Stimulated activated CD4-positive, alpha-beta T cell treated with anti-CD3 and anti-CD28 coated beads, Interleukin-1b, Interleukin-23, amount 100 ng/mL, for 4 hours (primary cell): Measurements from ENCODE around the gene GRM4.
"Not testable (repeated sequence)": the region's sequence is repeated elsewhere in the genome, so short reads cannot be mapped to it uniquely, and the experiment has no call there.

Experiments used
- DNase-seq, 2 donors: peaks; one replicate each; pipeline ENCODE4 v3.0.0-alpha.2; 2020; ENCODE audit warnings: low read depth in 2 of 2

The GRM4 gene

DNA sequence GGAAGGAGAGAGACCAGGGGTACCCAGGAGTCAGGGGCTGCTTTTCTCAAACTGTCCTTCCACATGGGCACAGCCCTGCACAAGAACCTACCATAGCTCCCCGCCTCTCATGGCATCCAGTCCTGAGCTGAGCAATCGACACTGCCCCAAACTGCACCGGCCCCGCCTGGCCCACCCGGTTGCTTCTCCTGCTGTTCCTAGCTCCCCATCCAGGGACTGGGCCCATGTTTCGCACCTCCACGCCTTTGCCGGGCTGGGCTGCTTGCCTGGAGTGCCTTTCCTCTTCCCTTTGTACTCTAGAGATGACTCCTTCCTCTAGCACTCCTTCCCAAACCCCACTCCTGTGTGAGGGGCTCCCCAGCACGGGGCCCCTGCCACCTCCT lies 123.0 kb downstream of the GRM4 start:
- DNase-seq: no peak

DNA sequence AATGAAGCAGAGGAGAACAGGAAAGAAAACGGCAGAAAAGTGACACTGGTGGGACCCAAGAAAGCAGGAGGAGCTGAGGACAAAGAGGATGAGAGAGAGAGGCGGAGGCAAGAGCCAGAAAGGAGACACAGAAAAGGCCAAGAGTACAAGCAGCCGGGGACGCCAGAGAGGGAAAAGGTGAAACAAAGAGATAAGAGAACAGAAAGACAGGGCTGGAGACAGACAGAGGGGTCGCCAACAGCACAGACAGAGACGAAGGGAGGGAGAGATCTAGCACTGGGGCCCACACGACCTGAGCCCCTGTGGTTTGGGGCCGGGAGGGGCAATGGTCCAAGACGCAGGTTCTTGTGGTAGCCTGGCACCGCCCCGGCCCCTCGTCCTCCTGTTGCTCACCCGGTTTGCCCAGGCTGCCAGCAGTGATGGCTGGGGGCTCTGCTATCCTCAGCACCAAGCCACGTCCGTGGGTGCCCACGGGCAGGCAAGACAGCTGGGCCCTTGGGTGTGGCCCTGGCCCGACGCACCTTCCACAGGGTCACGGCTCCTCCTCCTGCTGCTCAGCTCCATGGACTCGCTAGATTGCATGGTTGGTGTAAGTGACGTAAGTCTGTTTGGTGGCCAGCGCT lies 123.5 kb downstream of the GRM4 start:
- DNase-seq: no peak

DNA sequence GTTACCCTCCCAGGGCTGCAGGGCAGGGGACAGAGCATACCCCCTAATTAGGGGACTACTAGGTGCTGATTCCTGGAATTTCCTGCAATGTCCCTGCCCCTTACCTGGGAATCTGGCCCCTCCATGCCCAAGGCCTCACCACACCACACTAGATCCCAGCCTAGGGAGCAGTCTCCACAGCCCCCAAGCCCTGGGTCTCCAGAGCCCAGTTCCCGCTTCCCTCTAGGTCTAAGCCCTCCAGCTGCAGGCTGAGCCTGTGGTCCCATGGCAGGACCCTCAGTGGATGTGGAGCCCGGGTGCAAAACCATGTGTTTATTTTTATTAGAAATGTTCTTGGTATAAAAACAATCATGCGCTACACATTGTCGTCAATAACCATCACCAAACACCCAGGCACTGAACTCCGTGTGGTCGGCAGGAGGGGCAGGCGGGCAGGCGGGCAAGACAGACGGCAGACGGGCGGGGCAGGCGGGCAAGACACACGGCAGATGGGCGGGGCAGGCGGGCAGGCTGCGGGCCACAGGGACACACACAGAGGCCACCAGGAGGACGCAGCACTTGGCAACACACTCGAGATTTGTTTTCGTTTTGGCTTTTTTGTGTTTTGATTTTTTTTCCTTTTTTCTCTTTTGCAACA lies 124.2 kb downstream of the GRM4 start:
- no peak for DNase-seq

DNA sequence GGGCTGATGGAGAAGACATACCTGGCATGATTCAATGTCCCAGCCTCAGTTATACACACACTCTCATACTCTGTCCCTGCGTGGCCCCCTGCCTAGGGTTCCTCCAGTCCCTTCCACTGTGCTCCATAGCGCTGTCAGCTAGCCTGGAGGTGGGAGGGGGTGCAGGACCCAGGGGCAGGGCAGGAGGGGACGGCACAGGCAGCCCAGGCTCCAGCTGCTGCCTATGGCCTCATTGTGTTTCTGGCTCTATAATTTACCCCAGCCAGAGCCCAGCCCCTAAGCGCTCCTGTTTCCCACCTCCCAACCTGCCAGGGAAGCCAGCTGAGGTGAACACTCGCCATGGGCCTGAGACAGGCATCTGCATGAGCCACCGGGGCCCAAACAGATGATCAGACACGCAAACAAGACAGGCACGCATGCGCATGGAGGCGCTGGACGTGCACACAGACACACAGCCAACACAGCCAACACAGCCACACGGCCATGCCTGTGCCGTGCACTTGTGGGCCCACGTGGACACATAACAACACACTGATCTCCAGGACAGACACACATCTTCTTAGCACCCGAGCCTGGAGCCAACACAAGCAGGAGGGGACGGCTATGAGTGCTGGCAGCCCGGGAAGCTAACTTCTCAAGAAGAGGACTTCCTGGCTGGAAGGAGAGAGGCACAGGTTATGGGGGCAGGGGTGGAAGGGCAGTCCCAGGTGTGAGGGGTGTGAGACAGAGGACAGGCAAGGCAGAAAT lies 124.9 kb downstream of the GRM4 start:
- no peak for DNase-seq

DNA sequence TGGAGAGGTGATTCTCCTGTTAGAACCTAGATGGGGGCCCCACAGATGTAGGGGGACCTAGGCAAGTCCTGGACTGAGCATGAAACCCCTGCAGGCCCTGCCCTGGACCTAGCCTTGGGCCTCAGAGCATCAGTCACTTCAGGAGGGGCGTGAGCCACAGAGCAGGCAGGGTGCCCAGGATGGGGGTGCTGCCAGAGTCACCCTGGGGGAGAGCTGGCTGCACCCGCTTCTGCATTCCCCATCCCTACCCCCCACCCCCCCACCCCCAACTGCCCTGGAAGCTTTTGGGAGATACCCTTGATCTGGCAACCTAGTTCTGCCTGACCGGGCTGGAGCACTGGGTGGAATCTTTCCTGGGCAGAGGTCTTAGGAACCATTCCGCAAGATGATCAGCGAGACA lies 125.6 kb downstream of the GRM4 start:
- DNase-seq: no peak

DNA sequence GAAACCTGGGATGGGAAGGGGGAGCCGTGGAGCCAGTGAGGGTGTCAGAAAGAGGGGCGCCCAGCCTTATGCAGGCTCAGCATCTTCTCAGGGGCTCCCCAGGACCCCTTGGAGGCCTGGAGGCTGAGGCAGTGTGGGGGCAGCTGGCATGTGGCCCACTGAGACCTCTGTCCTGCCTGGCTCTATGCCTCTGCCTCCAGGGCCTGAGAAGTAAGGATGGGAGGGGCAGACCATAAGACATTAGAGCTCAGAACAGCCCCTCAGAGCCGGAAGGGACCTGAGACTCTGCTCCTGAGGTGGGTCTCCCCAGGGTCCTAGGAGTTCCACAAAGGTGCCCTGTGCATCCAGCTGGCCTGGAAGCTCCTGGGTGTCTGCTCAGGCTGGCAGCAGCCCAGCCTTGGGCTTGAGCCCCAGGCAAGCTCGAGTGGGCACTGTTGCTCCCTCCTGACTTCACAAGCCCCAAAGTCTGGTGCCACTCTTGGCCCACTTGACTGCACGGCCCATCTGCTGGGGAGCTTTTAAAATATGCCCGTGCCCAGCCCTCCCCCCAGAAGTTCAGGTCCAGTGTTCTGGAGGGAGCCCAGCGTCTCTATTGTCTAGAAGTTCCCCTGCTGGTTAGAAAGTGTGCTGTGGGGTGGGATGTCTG lies 126.8 kb downstream of the GRM4 start:
- no peak for DNase-seq

DNA sequence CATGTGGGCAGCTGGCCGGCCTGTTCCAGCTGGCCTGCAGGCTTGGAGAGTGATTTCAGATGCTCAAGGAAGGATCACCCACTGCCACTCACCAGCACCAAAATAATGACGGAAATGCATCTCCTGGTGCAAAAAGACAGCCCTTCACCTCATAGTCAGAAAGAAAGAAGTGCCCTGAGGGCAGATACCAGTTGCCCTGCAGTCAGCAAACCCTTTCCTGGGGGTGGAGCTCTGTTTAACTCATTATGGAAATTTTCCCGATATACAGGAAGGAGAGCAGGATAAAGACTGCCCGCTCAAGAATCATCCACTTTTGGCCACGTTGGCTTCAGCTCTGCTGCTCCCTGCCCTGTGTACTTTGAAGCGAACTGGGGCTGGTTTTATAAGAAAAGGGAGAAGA lies 127.9 kb downstream of the GRM4 start:
- DNase-seq: no peak

DNA sequence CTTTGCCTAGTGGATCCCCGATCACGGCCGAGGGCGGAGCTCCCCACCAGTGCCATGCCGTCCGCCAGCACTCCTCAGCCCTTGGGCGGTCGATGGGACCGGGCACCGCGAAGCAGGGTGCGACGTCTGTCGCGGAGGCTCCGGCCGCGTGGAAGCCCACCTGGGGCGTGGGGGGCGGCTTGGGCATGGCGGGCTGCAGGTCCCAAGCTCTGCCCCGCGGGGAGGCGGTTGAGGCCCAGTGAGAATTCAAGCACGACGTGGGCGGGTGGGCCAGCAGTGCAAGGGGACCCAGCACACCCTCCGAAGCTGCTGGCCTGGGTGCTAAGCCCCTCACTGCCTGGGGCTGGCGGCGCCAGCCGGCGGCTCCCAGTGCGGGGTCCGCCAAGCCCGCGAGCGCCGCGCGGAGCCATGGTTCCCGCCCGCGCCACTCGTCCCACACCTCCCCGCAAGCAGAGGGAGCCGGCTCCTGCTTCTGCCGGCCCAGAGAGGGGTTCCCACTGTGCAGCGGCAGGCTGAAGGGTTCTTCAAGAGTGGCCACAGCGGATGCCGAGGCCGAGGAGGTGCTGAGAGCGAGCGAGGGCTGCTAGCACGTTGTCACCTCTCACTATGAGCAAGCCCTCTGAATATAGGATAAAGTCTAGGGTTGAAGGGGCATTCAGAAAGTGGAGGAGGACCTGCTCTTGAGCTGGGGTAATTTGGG lies 128.6 kb downstream of the GRM4 start:
- no peak for DNase-seq

DNA sequence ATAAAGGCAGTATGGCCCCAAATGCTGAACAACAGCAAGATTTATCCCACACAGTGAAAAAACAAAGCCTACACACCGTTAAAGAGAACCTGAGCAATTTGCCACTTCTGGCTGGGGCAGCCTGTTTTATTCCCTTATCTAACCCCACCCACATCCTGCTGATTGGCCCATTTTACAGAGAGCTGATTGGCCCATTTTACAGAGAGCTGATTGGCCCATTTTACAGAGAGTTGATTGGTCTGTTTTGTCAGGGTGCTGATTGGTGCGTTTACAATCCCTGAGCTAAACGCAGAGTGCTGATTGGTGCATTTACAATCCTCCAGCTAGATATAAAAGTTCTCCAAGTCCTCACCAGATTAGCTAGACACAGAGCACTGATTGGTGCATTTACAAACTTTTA lies 129.3 kb downstream of the GRM4 start:
- not testable (repeated sequence) for DNase-seq

DNA sequence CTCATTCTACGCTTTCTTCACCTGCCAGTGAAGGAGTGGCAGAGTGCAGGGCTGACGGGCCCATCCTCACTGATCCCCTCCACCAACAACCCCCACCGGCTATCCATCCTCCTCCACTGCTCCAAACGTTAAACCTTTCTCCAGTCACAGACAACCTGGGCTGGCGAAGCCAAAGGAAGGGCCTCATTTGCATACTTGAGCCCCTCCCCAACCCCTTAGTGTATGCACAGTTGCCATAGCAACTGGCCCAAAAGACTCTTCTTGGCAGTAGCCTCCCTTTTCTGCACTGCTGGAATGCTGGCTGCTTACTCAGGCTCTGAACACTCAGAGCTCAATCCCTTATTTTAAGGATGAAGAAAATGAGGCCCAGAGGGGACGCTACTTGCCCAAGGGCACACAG lies 130.3 kb downstream of the GRM4 start:
- DNase-seq: no peak

DNA sequence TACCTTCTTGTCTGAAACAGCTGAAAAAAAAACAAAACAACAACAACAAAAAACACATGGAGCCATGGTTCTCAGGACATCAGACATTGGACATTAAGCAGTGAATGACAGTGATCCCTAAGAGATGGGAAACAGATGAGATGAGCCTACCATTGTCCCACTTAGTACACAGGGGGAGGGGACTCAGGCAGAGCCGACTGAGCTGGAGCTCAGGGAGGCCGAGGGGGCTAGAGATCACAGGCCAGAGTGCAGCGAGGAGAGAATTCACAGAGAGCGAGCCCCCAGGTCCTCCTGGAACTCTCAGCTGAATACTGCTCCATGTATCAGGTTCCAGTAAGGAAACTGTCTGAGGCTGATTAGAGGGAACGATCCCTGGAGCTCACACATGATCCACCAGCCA lies 134.6 kb downstream of the GRM4 start:
- DNase-seq: no peak

DNA sequence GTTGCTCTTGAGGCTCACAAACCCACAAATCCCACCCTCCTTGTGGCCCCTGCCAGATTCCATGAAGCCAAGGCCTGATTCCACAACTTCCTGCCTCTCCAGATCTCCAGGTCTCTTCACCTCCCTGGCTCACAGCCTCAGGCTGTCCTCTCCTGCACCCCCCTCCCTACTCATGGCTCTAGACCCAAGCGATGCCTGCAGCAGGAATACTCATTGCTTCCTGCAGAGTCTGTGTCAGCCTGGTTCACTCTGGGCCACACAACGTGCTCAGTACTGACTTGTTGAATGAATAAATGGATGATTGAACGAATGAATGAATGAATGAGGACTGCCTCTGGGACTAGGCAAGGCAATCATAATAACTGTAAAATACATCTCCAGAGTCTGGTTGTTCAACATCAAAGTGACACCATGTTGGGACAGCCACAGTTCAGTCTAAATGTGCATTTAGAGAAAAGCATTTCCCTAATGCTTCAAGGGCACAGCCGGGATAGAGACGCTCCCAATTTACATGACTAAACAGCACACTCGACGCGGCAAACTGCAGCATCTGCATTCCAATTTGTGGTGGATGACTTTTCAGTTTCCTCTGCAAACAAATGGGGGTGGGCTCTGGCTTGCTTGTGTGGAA lies 139.9 kb downstream of the GRM4 start:
- DNase-seq: no peak

DNA sequence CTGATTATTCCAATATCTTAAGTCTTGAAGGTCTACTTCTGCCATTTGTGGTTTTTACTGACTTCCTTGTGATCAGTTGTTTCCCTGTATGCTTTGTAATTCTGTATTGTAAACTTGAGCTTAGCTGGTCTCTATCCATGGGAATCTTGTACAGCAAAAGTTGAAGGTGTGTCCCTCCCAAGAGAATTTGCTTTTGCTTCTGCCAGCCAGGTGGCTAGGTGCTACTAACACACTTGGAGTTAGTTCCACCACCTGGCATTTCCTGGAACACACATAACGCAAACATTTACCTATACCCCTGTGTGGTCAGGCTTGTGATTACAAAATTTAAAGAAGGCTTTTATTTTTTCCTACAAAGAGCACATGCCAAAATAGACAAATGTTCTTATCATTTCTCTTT lies 141.2 kb downstream of the GRM4 start:
- DNase-seq: no peak

DNA sequence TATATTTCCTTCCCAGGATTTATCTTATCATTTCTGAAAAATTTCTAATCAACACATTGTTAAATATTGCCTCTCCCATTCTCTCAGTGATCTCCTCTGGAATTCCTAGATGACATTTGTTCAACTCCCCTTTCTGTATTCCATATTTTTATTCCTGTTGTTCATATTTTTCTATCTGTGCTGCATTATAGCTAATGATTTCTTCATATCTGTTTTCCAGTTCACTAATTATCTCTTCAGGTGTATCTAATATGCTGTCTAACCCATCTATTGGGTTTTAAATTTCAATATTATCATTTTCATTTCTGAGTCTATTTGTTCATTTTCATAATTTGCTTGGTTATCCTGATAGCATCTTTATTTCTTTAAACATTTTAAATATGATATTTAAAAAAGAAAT lies 141.9 kb downstream of the GRM4 start:
- no peak for DNase-seq

DNA sequence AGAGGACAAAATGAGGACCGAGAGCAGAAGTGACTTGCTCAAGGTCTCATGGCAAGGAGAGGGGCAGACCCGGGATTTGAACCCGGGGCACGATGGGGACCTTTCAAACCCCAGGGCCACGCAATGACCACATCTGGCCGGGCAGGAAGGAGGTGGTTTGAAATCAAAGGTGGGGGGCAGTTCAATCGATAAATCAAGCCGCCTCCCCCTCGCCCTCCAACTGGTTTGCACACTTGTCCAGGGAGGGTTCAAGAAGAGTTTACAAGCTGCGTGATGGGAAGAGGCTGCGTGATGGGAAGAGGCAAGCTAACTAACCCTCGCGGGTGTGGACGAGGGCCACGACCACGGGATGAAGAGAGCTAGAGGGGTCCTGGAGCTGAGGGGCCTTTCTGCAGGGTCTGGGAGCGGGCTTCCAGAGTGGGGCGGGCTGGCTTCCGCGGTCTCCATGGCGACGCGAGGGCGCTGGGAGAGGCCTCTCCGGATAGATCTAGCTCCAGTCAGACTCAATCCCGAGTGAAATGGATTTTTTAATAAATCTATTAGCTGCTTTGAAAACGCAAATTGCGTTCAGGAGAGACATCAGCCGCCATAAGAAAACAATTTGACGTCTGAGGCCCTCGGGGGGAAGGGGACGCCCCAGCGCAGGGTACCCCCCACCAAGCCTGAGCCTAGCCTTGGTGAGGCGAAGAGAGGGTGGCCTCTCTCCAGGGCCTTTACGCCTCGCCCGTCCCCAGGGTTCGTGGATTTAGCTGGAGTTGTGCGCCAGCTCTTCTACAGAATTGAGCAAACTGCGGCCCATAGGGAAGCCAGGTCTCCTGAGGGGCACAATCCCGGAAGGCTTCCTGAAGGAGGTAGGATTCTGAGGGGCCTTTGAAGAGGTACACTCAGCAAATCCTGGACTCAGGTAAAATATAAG lies 143.9 kb downstream of the GRM4 start:
- DNase-seq: no peak

DNA sequence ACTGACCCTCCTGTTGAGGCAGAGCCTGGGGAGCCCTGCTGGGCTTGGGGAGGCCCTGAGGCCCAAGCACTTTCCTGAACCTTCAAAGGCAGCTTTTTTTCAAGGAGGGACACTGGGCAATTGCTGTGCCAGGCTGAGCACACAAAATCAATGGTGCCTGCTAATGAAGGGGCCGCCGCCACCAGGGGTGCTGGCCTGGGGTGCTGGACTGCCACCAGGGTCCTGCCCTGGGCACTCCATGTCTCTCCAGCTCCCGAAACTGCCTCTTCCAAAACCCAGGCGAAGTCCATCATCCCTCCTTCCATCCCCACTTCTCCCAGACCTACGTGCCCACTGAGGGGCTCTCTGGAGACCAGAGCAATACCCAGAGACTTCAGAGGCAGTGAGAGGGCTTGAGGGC lies 145.6 kb downstream of the GRM4 start:
- no peak for DNase-seq

DNA sequence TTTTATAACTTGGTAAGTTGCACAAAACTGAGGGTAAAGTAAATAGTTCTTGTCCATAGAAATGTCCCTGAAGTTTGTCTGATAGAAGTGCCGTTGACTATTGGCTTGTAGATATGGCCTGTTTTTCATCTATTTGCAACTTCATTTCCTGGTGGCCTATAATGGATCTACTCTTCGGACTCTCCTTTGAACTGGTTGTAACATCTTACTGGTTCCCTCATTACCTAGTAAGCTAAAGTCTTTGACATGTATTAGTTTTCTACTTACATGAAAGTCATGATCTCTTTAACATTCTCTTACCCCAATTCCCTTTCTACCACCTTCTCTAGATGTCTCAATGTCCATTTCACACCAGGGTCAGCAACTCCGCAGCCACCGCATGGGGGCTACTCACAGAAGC lies 146.3 kb downstream of the GRM4 start:
- DNase-seq: no peak

DNA sequence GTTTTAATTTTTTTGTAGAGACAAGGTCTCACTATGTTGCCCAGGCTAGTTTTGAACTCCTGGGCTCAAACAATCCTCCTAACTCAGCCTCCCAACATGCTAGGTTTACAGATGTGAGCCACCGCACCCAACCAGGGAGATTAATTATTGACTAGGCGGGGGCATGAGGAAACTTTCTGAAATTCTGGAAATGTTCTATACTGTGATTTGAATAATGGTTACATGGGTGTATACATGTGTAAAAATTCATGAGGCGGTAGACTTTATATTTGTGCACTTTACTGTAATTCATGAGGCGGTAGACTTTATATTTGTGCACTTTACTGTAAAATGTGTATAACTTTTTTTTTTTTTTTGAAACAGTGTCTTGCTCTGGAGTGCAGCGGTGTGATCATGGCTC lies 147.2 kb downstream of the GRM4 start:
- DNase-seq: no peak

DNA sequence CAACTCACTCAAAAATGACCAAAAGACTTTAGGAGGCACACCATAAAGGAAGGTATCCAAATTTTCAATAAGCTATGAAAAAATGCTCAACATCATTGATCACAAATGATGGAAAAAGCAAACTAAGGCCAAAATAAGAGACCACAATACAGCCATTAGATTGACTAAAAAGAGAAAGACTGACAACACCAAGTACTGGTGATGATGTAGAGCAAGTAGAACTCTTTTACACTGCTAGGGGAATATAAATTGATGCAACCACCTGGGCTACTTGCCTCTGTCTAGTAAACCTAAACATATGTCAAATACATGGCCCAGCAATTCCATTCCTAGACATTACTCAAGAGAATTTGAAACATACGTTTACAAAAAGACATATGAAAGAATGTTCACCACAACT lies 148.6 kb downstream of the GRM4 start:
- no peak for DNase-seq

DNA sequence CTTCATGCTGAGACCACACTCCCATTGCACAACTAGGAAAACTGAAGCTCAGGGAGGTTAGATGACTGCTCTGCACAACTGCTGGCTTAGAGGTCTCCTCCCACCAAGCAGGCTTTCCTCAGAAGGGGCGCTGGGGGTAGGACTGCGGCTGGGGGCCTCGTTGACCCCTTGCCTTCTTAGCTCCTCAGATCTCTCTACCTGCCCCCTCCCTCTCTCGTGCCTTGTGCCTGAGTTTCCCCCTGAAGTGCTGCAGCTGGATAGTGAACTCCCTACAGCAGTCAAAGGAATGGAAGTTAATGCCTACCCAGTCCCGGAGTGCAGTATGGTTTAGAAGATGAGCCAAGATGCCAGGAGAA lies 149.8 kb downstream of the GRM4 start:
- DNase-seq: no peak
